Glomerular endothelial cell (primary cell): Measurements from ENCODE around the gene KCNJ12. TPM values are rescaled to one million over a fixed set of nuclear protein-coding genes. Genes with fewer than 3 reads are reported as not detected.
"Not testable (repeated sequence)": the region's sequence is repeated elsewhere in the genome, so short reads cannot be mapped to it uniquely, and the experiment has no call there.

Experiments used
- DNase-seq: peaks from one replicate; pipeline ENCODE4 v3.0.0-alpha.2; 2011; ENCODE audit warnings: low read depth, low spot score; ENCODE audit errors: extremely low read depth
- total RNA-seq: library from RNA; depleted of rRNA; stranded (reverse); fragments of >200 nt; gene quantifications from 2 replicates; pipeline ENCODE4 v1.2.3, GENCODE V29; 2015

The KCNJ12 gene
- total RNA-seq, 1 donor from 2014 or later, result 0.58 TPM

- not testable (repeated sequence) for DNase-seq
Measured at GRCh38 chr17:21436883-21437836, 61.0 kb downstream of the KCNJ12 start.

GRCh38 chr17:21438316-21439014 is 62.3 kb downstream of the KCNJ12 start:
- not testable (repeated sequence) for DNase-seq

- not testable (repeated sequence) for DNase-seq
Measured at GRCh38 chr17:21439015-21439336, 62.8 kb downstream of the KCNJ12 start.

GRCh38 chr17:21445091-21445650 is 69.0 kb downstream of the KCNJ12 start:
- DNase-seq, result no peak

- not testable (repeated sequence) for DNase-seq
Measured at GRCh38 chr17:21447552-21447951, 71.4 kb downstream of the KCNJ12 start.

GRCh38 chr17:21449891-21450290 is 73.7 kb downstream of the KCNJ12 start:
- DNase-seq, result not testable (repeated sequence)

GRCh38 chr17:21451975-21452374 is 75.8 kb downstream of the KCNJ12 start:
- DNase-seq, result no peak

- no peak for DNase-seq
Measured at GRCh38 chr17:21452377-21453143, 76.4 kb downstream of the KCNJ12 start.

- DNase-seq, result no peak
Measured at GRCh38 chr17:21453144-21453898, 77.2 kb downstream of the KCNJ12 start.

GRCh38 chr17:21454006-21454405 is 77.8 kb downstream of the KCNJ12 start:
- not testable (repeated sequence) for DNase-seq

- DNase-seq, result no peak
Measured at GRCh38 chr17:21454441-21454840, 78.3 kb downstream of the KCNJ12 start.

GRCh38 chr17:21455761-21456160 is 79.6 kb downstream of the KCNJ12 start:
- DNase-seq, result no peak

- not testable (repeated sequence) for DNase-seq
Measured at GRCh38 chr17:21456449-21456848, 80.3 kb downstream of the KCNJ12 start.

- DNase-seq, result no peak
Measured at GRCh38 chr17:21457051-21458026, 81.2 kb downstream of the KCNJ12 start.

- no peak for DNase-seq
Measured at GRCh38 chr17:21458054-21458453, 81.9 kb downstream of the KCNJ12 start.

- DNase-seq, result no peak
Measured at GRCh38 chr17:21459536-21459935, 83.4 kb downstream of the KCNJ12 start.

GRCh38 chr17:21460358-21460757 is 84.2 kb downstream of the KCNJ12 start:
- DNase-seq, result no peak

GRCh38 chr17:21462237-21462636 is 86.1 kb downstream of the KCNJ12 start:
- DNase-seq, result no peak

- no peak for DNase-seq
Measured at GRCh38 chr17:21463204-21463661, 87.1 kb downstream of the KCNJ12 start.
